Measurements from ENCODE around the gene ALDH7A1. TPM values are rescaled to one million over a fixed set of nuclear protein-coding genes. Genes with fewer than 3 reads are reported as not detected.
"Not testable (repeated sequence)": the region's sequence is repeated elsewhere in the genome, so short reads cannot be mapped to it uniquely, and the experiment has no call there.

ALDH7A1 gene
- total RNA-seq, 4 donors from 2014 or later: 2.7 to 6.3 (median 4.7) TPM

- no peaks in the 10 kb centered on the region for H3K9me3 ChIP-seq
- intact Hi-C loops (cut with DNase I; ENCODE audit: low total_unique reads) (no loop called here), in situ Hi-C loops (cut with MboI; ENCODE audit: low sequenced_read_pairs in 4 of 4) (no loop called here)
- H3K4me1 ChIP-seq: no peaks in the 10 kb centered on the region
- no peaks in the 10 kb centered on the region for H3K27me3 ChIP-seq
- no peak overlapping the region for H3K4me3 ChIP-seq
- H3K27ac ChIP-seq: no peak overlapping the region
- ATAC-seq (no peak), DNase-seq (no peak)
- peaks cover 0 to 43% of the 10 kb centered on the region in 2 donors for H3K36me3 ChIP-seq
- TF ChIP-seq POLR2A (IDR thresholded peaks at IDR 0.05) (no peak), CTCF (IDR thresholded peaks at IDR 0.05 in 4 of 5, conservative IDR thresholded peaks at IDR 0.05 in 1 of 5) (no peak)
These were observed 24.8 kb upstream of the ALDH7A1 start for GRCh38 chr5:126619781-126620180.

GRCh38 chr5:126617603-126618002 lies 22.6 kb upstream of the ALDH7A1 start:
- H3K4me1 ChIP-seq; H3K27me3 ChIP-seq; DNase-seq; in situ Hi-C loops (cut with MboI; ENCODE audit: low sequenced_read_pairs in 4 of 4); H3K9me3 ChIP-seq; intact Hi-C loops (cut with DNase I; ENCODE audit: low total_unique reads); H3K27ac ChIP-seq; ATAC-seq; H3K4me3 ChIP-seq: not testable (repeated sequence)
- peaks cover 0 to 39% of the 10 kb centered on the region in 2 donors for H3K36me3 ChIP-seq

- in situ Hi-C loops (cut with MboI; ENCODE audit: low sequenced_read_pairs in 4 of 4) (no loop called here), intact Hi-C loops (cut with DNase I; ENCODE audit: low total_unique reads) (no loop called here)
- TF ChIP-seq CTCF (IDR thresholded peaks at IDR 0.05 in 4 of 5, conservative IDR thresholded peaks at IDR 0.05 in 1 of 5) (no peak), POLR2A (IDR thresholded peaks at IDR 0.05) (no peak)
- Histone ChIP-seq H3K4me3 (no peak overlapping the region), H3K36me3 (peaks cover 0 to 42% of the 10 kb centered on the region in 2 donors), H3K27ac (no peak overlapping the region), H3K9me3 (no peaks in the 10 kb centered on the region), H3K27me3 (no peaks in the 10 kb centered on the region), H3K4me1 (no peaks in the 10 kb centered on the region)
- no peak for DNase-seq
- no peak for ATAC-seq
These were observed 20.3 kb upstream of the ALDH7A1 start for GRCh38 chr5:126615286-126615685.

GRCh38 chr5:126613941-126614592 lies 19.0 kb upstream of the ALDH7A1 start:
- no peak for TF ChIP-seq POLR2A (IDR thresholded peaks at IDR 0.05)
- TF ChIP-seq CTCF (IDR thresholded peaks at IDR 0.05 in 4 of 5, conservative IDR thresholded peaks at IDR 0.05 in 1 of 5): no peak
- intact Hi-C loops (cut with DNase I; ENCODE audit: low total_unique reads) (no loop called here), in situ Hi-C loops (cut with MboI; ENCODE audit: low sequenced_read_pairs in 4 of 4) (no loop called here)
- no peak overlapping the region for H3K27ac ChIP-seq
- no peaks in the 10 kb centered on the region for H3K27me3 ChIP-seq
- no peak overlapping the region for H3K4me3 ChIP-seq
- no peaks in the 10 kb centered on the region for H3K9me3 ChIP-seq
- H3K4me1 ChIP-seq: no peaks in the 10 kb centered on the region
- DNase-seq (no peak), ATAC-seq (no peak)
- H3K36me3 ChIP-seq: peaks cover 0 to 44% of the 10 kb centered on the region in 2 donors

GRCh38 chr5:126610616-126611015 lies 15.6 kb upstream of the ALDH7A1 start:
- no peak for TF ChIP-seq CTCF (IDR thresholded peaks at IDR 0.05 in 4 of 5, conservative IDR thresholded peaks at IDR 0.05 in 1 of 5)
- no peak for TF ChIP-seq POLR2A (IDR thresholded peaks at IDR 0.05)
- Histone ChIP-seq H3K9me3 (no peaks in the 10 kb centered on the region), H3K4me1 (peaks cover 11 to 23% of the 10 kb centered on the region in 2 donors), H3K36me3 (peaks cover 0 to 30% of the 10 kb centered on the region in 2 donors), H3K27me3 (no peaks in the 10 kb centered on the region), H3K27ac (no peak overlapping the region), H3K4me3 (no peak overlapping the region)
- intact Hi-C loops (cut with DNase I; ENCODE audit: low total_unique reads): no loop called here
- in situ Hi-C loops (cut with MboI; ENCODE audit: low sequenced_read_pairs in 4 of 4): no loop called here
- DNase-seq (no peak), ATAC-seq (no peak)
